Gastrocnemius medialis (tissue), 4 donors: ENCODE data around the gene GORAB.

Experiments
- POLR2A ChIP-seq, 2 donors: fragments of 450-650 bp; IDR thresholded peaks; one replicate each; pipeline ENCODE4 v1.6.1; 2017; ENCODE audit warnings: antibody characterized with exemption in 2 of 2, mild to moderate bottlenecking in 2 of 2, moderate library complexity in 2 of 2
- TF ChIP-seq, protein P1 (sequence below), 5 experiments: fragments of 450-650 bp in 3 of 5; fragments of 200-600 bp in 2 of 5; sonication (generic) in 2 of 5; IDR thresholded peaks in 4 of 5; conservative IDR thresholded peaks in 1 of 5; 1 replicate in 4 of 5; 2 replicates in 1 of 5; pipeline ENCODE4 v1.5.1; 2016 to 2019; ENCODE audit warnings: antibody characterized with exemption in 5 of 5, mild to moderate bottlenecking in 3 of 5, moderate library complexity in 3 of 5

GRCh38 chr1:170510163-170510562 is 21.8 kb upstream of the GORAB start:
- no peak for TF ChIP-seq POLR2A (IDR thresholded peaks at IDR 0.05)
- TF ChIP-seq, protein P1, sequence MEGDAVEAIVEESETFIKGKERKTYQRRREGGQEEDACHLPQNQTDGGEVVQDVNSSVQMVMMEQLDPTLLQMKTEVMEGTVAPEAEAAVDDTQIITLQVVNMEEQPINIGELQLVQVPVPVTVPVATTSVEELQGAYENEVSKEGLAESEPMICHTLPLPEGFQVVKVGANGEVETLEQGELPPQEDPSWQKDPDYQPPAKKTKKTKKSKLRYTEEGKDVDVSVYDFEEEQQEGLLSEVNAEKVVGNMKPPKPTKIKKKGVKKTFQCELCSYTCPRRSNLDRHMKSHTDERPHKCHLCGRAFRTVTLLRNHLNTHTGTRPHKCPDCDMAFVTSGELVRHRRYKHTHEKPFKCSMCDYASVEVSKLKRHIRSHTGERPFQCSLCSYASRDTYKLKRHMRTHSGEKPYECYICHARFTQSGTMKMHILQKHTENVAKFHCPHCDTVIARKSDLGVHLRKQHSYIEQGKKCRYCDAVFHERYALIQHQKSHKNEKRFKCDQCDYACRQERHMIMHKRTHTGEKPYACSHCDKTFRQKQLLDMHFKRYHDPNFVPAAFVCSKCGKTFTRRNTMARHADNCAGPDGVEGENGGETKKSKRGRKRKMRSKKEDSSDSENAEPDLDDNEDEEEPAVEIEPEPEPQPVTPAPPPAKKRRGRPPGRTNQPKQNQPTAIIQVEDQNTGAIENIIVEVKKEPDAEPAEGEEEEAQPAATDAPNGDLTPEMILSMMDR (IDR thresholded peaks at IDR 0.05 in 4 of 5, conservative IDR thresholded peaks at IDR 0.05 in 1 of 5), result no peak
